ENCODE measurements around the gene KRTAP2-3. TPM values are rescaled to one million over a fixed set of nuclear protein-coding genes. Genes with fewer than 3 reads are reported as not detected.

Gene KRTAP2-3
- total RNA-seq: not detected in 2 replicates

DNA sequence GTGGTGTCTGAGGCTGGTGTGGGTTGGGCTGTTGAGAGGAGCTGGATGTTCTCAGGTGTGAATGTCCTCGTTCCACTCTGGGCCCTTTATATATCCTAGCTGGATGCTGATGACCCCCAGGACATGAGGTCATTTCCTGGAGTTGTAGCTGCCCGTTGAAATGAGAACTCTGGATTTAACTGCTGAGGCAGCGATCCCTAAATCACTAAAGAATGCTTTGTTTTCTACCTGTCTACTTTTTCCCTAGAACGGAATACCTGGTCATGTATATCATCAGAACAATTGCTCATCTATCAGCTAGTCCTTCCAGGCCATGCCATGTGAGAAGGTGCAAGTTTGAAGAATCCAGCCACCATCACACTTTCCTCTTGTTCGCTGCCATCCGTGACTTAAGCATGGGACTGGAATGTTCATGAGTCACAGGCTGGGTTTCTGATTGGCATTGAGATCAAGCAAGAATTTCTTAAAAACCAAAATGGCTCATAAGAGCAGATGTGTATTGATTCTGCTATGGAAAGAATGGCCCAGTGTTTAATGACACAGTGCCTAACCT, at the start of gene KRTAP2-3:
KRTAP2-3 (minus strand) TSS at position 63 of the 553 bp plus-strand sequence. CDS start 64 bp downstream, outside the sequence.

GRCh38 chr17:41105347-41105746, 45.4 kb upstream of the KRTAP2-3 start, which contains the start of gene KRTAP4-9:
Gene KRTAP4-9 (plus strand): TSS chr17:41105389. CDS start chr17:41105389, 0 bp downstream.

GRCh38 chr17:41101586-41102259, 41.8 kb upstream of the KRTAP2-3 start, which contains the start of gene KRTAP4-16:
Gene KRTAP4-16 (minus strand): TSS chr17:41102209. CDS start chr17:41102209, 0 bp downstream.

GRCh38 chr17:41098042-41098441, 38.1 kb upstream of the KRTAP2-3 start, which contains the start of gene KRTAP4-8:
Gene KRTAP4-8 (minus strand): TSS chr17:41098142. CDS start chr17:41098084, 58 bp downstream.

GRCh38 chr17:41084100-41084856, 24.4 kb upstream of the KRTAP2-3 start, which contains the start of gene KRTAP4-7:
Gene KRTAP4-7 (plus strand): TSS chr17:41084150. CDS start chr17:41084207, 57 bp downstream.

DNA sequence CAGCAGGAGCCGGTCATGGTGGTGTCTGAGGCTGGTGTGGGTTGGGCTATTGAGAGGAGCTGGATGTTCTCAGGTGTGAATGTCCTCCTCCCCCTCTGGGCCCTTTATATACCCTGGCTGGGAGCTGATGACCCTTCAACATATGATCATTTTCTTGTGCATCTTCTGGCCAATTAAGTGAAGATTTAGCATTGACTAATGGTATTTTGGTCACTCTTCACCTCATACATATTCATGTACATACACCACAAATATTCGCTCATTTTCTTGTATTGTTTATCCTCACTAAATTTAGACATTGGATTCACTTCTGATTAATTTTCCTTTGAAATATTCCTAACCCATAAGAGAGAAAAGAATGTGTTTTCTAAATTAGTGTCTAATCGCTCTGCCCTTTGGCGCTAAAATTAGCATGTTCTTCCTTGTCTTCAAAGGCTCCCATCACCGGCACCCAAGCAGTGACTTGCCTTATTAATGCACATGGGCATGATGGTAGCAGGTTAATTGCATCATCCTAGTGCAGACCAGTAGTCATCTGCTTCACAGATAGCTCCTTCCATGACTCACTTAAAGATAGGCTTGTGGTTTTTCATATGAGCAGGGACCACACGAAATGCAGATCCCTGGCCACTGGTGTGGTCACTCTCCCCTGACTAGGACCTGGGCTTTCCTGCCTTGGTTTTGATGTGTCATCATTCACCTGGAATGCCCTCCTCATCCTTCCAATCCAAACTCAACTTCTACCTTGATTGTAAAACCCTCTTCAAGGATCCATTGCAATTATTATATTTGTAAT, 6.1 kb upstream of the KRTAP2-3 start, which contains the start of gene KRTAP2-4:
KRTAP2-4 (minus strand) TSS at position 51 of the 796 bp plus-strand sequence; CDS start at position 17, 34 bp downstream.

DNA sequence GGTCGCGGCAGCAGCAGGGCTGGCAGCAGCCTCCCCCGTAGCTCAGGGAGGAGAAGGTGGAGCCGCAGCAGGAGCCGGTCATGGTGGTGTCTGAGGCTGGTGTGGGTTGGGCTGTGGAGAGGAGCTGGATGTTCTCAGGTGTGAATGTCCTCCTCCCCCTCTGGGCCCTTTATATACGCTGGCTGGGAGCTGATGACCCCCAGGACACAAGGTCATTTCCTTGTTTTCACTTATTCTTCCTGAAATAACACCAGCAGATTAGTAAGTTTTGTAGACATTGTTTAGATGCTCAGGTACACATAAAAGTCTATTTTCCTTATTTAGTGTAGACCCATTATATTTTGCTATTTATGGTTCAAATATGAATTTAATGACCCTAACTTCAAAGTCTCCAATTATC, 4.8 kb downstream of the KRTAP2-3 start, which contains the start of gene KRTAP2-2:
KRTAP2-2 (minus strand) TSS at position 101 of the 400 bp plus-strand sequence; CDS start at position 82, 19 bp downstream.

DNA sequence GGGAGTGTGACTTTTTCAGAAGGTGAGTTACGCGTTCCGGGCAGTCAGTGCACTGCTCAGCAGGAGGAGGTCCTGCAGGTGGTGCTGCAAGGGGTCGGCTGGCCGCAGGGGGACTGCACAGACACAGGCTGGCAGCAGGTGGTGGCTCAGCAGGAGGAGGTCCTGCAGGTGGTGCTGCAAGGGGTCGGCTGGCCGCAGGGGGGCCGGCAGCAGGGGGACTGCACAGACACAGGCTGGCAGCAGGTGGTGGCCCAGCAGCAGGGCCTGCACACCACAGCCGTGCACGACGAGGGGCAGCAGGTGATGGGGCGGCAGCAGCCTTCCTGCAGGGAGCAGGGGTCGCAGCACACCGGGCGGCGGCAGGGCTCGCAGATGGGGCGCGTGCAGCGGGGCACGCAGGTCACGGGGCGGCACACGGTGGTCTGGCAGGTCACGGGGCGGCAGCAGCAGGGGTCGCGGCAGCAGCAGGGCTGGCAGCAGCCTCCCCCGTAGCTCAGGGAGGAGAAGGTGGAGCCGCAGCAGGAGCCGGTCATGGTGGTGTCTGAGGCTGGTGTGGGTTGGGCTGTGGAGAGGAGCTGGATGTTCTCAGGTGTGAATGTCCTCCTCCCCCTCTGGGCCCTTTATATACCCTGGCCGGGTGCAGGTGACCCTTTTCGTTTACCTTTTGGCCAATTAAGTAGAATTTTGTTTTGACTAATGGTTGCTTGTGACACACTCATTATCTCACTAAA, 13.0 kb downstream of the KRTAP2-3 start, which contains the start of gene KRTAP2-1:
KRTAP2-1 (minus strand) TSS at position 582 of the 731 bp plus-strand sequence; CDS start at position 533, 49 bp downstream.

GRCh38 chr17:41040783-41041571, 18.9 kb downstream of the KRTAP2-3 start, which contains the start of gene KRTAP1-1:
Gene KRTAP1-1 (minus strand): TSS chr17:41041450. CDS start chr17:41041397, 53 bp downstream.

GRCh38 chr17:41034346-41034935, 25.5 kb downstream of the KRTAP2-3 start, which contains the start of gene KRTAP1-3:
Gene KRTAP1-3 (minus strand): TSS chr17:41034874. CDS start chr17:41034821, 53 bp downstream.

GRCh38 chr17:41029633-41030245, 30.2 kb downstream of the KRTAP2-3 start, which contains the start of gene KRTAP1-4:
Gene KRTAP1-4 (minus strand): TSS chr17:41030195. CDS start chr17:41030078, 117 bp downstream.

GRCh38 chr17:41026715-41027471, 33.0 kb downstream of the KRTAP2-3 start, which contains the start of gene KRTAP1-5:
Gene KRTAP1-5 (minus strand): TSS chr17:41027208. CDS start chr17:41027155, 53 bp downstream.

Other genes with a start within 250 kb of the KRTAP2-3 start
- gene KRT10, start 237.5 kb downstream of the KRTAP2-3 start, total RNA-seq: 8.9 and 10.4 TPM in 2 replicates
- gene KRT12, start 192.9 kb downstream of the KRTAP2-3 start, total RNA-seq: not detected in 2 replicates
- not detected in 2 replicates for gene KRT20, start 174.9 kb downstream of the KRTAP2-3 start, total RNA-seq
- not detected in 2 replicates for gene KRT23, start 122.5 kb downstream of the KRTAP2-3 start, total RNA-seq
- not detected in 2 replicates for gene KRT39, start 93.2 kb downstream of the KRTAP2-3 start, total RNA-seq
- not detected in 2 replicates for gene KRT40, start 75.8 kb downstream of the KRTAP2-3 start, total RNA-seq
- gene KRTAP3-3, start 66.0 kb downstream of the KRTAP2-3 start, total RNA-seq: not detected in 2 replicates
- not detected in 2 replicates for gene KRTAP3-2, start 60.2 kb downstream of the KRTAP2-3 start, total RNA-seq
- gene KRTAP3-1, start 51.0 kb downstream of the KRTAP2-3 start, total RNA-seq: not detected in 2 replicates
- not detected in 2 replicates for gene KRTAP1-5, start 32.9 kb downstream of the KRTAP2-3 start, total RNA-seq
- gene KRTAP1-4, start 29.9 kb downstream of the KRTAP2-3 start, total RNA-seq: not detected in 2 replicates
- gene KRTAP1-3, start 25.2 kb downstream of the KRTAP2-3 start, total RNA-seq: not detected in 2 replicates
- gene KRTAP1-1, start 18.7 kb downstream of the KRTAP2-3 start, total RNA-seq: not detected in 2 replicates
- gene KRTAP2-1, start 12.8 kb downstream of the KRTAP2-3 start, total RNA-seq: not detected in 2 replicates
- gene KRTAP2-2, start 4.9 kb downstream of the KRTAP2-3 start, total RNA-seq: not detected in 2 replicates
- gene KRTAP2-4, start 5.8 kb upstream of the KRTAP2-3 start, total RNA-seq: not detected in 2 replicates
- not detected in 2 replicates for gene KRTAP4-7, start 24.0 kb upstream of the KRTAP2-3 start, total RNA-seq
- gene KRTAP4-8, start 38.0 kb upstream of the KRTAP2-3 start, total RNA-seq: not detected in 2 replicates
- gene KRTAP4-16, start 42.1 kb upstream of the KRTAP2-3 start, total RNA-seq: not detected in 2 replicates
- not detected in 2 replicates for gene KRTAP4-9, start 45.3 kb upstream of the KRTAP2-3 start, total RNA-seq
- not detected in 2 replicates for gene KRTAP4-11, start 58.3 kb upstream of the KRTAP2-3 start, total RNA-seq
- not detected in 2 replicates for gene KRTAP4-12, start 64.1 kb upstream of the KRTAP2-3 start, total RNA-seq
- gene KRTAP4-6, start 80.4 kb upstream of the KRTAP2-3 start, total RNA-seq: not detected in 2 replicates
- gene KRTAP4-5, start 89.7 kb upstream of the KRTAP2-3 start, total RNA-seq: not detected in 2 replicates
- gene KRTAP4-4, start 100.6 kb upstream of the KRTAP2-3 start, total RNA-seq: not detected in 2 replicates
- gene KRTAP4-3, start 108.1 kb upstream of the KRTAP2-3 start, total RNA-seq: not detected in 2 replicates
- not detected in 2 replicates for gene KRTAP4-2, start 118.1 kb upstream of the KRTAP2-3 start, total RNA-seq
- not detected in 2 replicates for gene KRTAP4-1, start 124.8 kb upstream of the KRTAP2-3 start, total RNA-seq
- not detected in 2 replicates for gene KRTAP9-1, start 129.8 kb upstream of the KRTAP2-3 start, total RNA-seq
- not detected in 2 replicates for gene KRTAP9-2, start 166.5 kb upstream of the KRTAP2-3 start, total RNA-seq
- gene KRTAP9-3, start 172.3 kb upstream of the KRTAP2-3 start, total RNA-seq: not detected in 2 replicates
- not detected in 2 replicates for gene KRTAP9-8, start 177.9 kb upstream of the KRTAP2-3 start, total RNA-seq
- not detected in 2 replicates for gene KRTAP9-4, start 189.6 kb upstream of the KRTAP2-3 start, total RNA-seq
- gene KRTAP9-9, start 195.3 kb upstream of the KRTAP2-3 start, total RNA-seq: not detected in 2 replicates
- gene KRTAP9-6, start 205.3 kb upstream of the KRTAP2-3 start, total RNA-seq: not detected in 2 replicates
- gene KRTAP9-7, start 215.6 kb upstream of the KRTAP2-3 start, total RNA-seq: not detected in 2 replicates
- not detected in 2 replicates for gene KRTAP29-1, start 242.7 kb upstream of the KRTAP2-3 start, total RNA-seq
- gene KRTAP16-1, start 249.2 kb upstream of the KRTAP2-3 start, total RNA-seq: not detected in 2 replicates

Measured in cardiac ventricle fibroblast (primary cell).